Keratinocyte (primary cell): ENCODE measurements around the gene DPY19L1. TPM values are rescaled to one million over a fixed set of nuclear protein-coding genes. Genes with fewer than 3 reads are reported as not detected.
"Not testable (repeated sequence)": the region's sequence is repeated elsewhere in the genome, so short reads cannot be mapped to it uniquely, and the experiment has no call there.

ENCODE experiments used
- DNase-seq: peaks from one replicate; pipeline ENCODE4 v3.0.0-alpha.2; 2011; ENCODE audit warnings: low read depth, missing footprints, low spot score
- FAIRE-seq: peaks from 2 replicates; lab custom pipeline; 2011; peaks lifted over from hg19 to GRCh38; lab: Jason Lieb, UNC
- H2AFZ ChIP-seq: 2 replicates; pipeline ENCODE4 v1.6.0; 2012; ENCODE audit warnings: low read length, control low read depth, inconsistent platforms; ENCODE audit not compliant: control insufficient read depth
- H3K27ac ChIP-seq: 2 replicates; pipeline ENCODE4 v1.5.1; 2011; ENCODE audit warnings: low read length; ENCODE audit not compliant: control insufficient read depth, insufficient read depth
- H3K27me3 ChIP-seq: 3 replicates; pipeline ENCODE4 v1.6.0; 2011; ENCODE audit warnings: low read length; ENCODE audit not compliant: control insufficient read depth, insufficient read depth; ENCODE audit errors: extremely low read depth
- H3K36me3 ChIP-seq, 2 experiments: 2 replicates in 1 of 2; 3 replicates in 1 of 2; pipeline ENCODE4 v1.5.1; 2011; ENCODE audit warnings: low read length in 2 of 2, mild to moderate bottlenecking in 1 of 2; ENCODE audit not compliant: control insufficient read depth in 2 of 2, insufficient read depth in 2 of 2; ENCODE audit errors: extremely low read depth in 1 of 2
- H3K4me1 ChIP-seq: 3 replicates; pipeline ENCODE4 v1.5.1; 2011; ENCODE audit warnings: low read length; ENCODE audit not compliant: control insufficient read depth, insufficient read depth; ENCODE audit errors: extremely low read depth
- H3K4me2 ChIP-seq: 3 replicates; pipeline ENCODE4 v1.6.0; 2011; ENCODE audit warnings: low read depth, low read length; ENCODE audit not compliant: control insufficient read depth, insufficient read depth; ENCODE audit errors: extremely low read depth
- H3K4me3 ChIP-seq, 3 experiments: fragments of 200-600 bp in 1 of 3; sonication (generic) in 1 of 3; 2 replicates in 2 of 3; 3 replicates in 1 of 3; pipeline ENCODE4 v1.5.1; 2011 to 2016; ENCODE audit warnings: low read length in 3 of 3, mild to moderate bottlenecking in 3 of 3, control low read depth in 2 of 3, inconsistent platforms in 1 of 3, low read depth in 1 of 3, mixed read lengths in 1 of 3, mixed run types in 1 of 3, moderate library complexity in 1 of 3; ENCODE audit not compliant: control insufficient read depth in 2 of 3, insufficient read depth in 2 of 3; ENCODE audit errors: extremely low read depth in 1 of 3
- H3K79me2 ChIP-seq: 2 replicates; pipeline ENCODE4 v1.6.0; 2012; ENCODE audit warnings: low read length; ENCODE audit not compliant: control insufficient read depth, insufficient read depth
- H3K9ac ChIP-seq: 3 replicates; pipeline ENCODE4 v1.6.0; 2011; ENCODE audit warnings: low read length; ENCODE audit not compliant: control insufficient read depth, insufficient read depth; ENCODE audit errors: extremely low read depth
- H3K9me1 ChIP-seq: 3 replicates; pipeline ENCODE4 v1.6.0; 2011; ENCODE audit warnings: low read length; ENCODE audit not compliant: control insufficient read depth, insufficient read depth; ENCODE audit errors: extremely low read depth
- H3K9me3 ChIP-seq: 2 replicates; pipeline ENCODE4 v1.5.1; 2012; ENCODE audit warnings: low read depth, low read length; ENCODE audit not compliant: control insufficient read depth
- H4K20me1 ChIP-seq: 3 replicates; pipeline ENCODE4 v1.6.0; 2011; ENCODE audit warnings: low read length; ENCODE audit not compliant: control insufficient read depth, insufficient read depth; ENCODE audit errors: extremely low read depth
- CTCF ChIP-seq, 3 experiments: IDR thresholded peaks in 1 of 3; conservative IDR thresholded peaks in 1 of 3; optimal IDR thresholded peaks in 1 of 3; 2 replicates in 2 of 3; 3 replicates in 1 of 3; pipeline versions ENCODE3 to v1.5.1; 2011; ENCODE audit warnings: low read length in 3 of 3, mild to moderate bottlenecking in 3 of 3, moderate library complexity in 2 of 3, control low read depth in 1 of 3, inconsistent platforms in 1 of 3; ENCODE audit not compliant: insufficient read depth in 2 of 3; ENCODE audit errors: extremely low read depth in 1 of 3
- EZH2 ChIP-seq: IDR thresholded peaks from one replicate; pipeline ENCODE4 v1.6.1; 2012; ENCODE audit warnings: inconsistent platforms, mild to moderate bottlenecking, low read length, moderate library complexity
- dilution Hi-C: fragments of 300-500 bp; cut with MboI; formaldehyde crosslinking; loops from one replicate; pipeline ENCODE4 v1.7.0; 2020; ENCODE audit warnings: low sequenced_read_pairs; ENCODE audit not compliant: extremely low pct_ligation_motif_present
- polyA plus RNA-seq, 5 experiments: library from polyadenylated mRNA; depleted of rRNA in 3 of 5; stranded (reverse) in 3 of 5; stranded (forward) in 1 of 5; unstranded in 1 of 5; fragments of >200 nt; gene quantifications; 1 replicate in 1 of 5; 2 replicates in 3 of 5; 3 replicates in 1 of 5; pipeline versions ENCODE4 v1.2.1 to v1.2.3, GENCODE V29; 2011 to 2012; ENCODE audit warnings: missing spikeins in 2 of 5, low read depth in 1 of 5, low replicate concordance in 1 of 5

Gene DPY19L1
- polyA plus RNA-seq, 1 donor (not counting 4 experiments of a cell fraction or from before 2014, with no cell fraction given), result 29.2 TPM

GRCh38 chr7:34918198-34918861 lies 119.0 kb downstream of the DPY19L1 start:
- H3K9me3 ChIP-seq, H3K27me3 ChIP-seq, dilution Hi-C loops, DNase-seq, H4K20me1 ChIP-seq, H3K79me2 ChIP-seq, H3K4me3 ChIP-seq, H3K27ac ChIP-seq, H3K36me3 ChIP-seq, H3K4me2 ChIP-seq, H3K9me1 ChIP-seq, FAIRE-seq, H3K9ac ChIP-seq, H2AFZ ChIP-seq, H3K4me1 ChIP-seq: not testable (repeated sequence)

- H3K9ac ChIP-seq, H3K9me3 ChIP-seq, H3K27ac ChIP-seq, H3K36me3 ChIP-seq, H3K27me3 ChIP-seq, H3K9me1 ChIP-seq, H3K4me1 ChIP-seq, H3K4me3 ChIP-seq, H2AFZ ChIP-seq, dilution Hi-C loops, DNase-seq, H4K20me1 ChIP-seq, H3K79me2 ChIP-seq, FAIRE-seq, H3K4me2 ChIP-seq: not testable (repeated sequence)
These were observed 119.8 kb downstream of the DPY19L1 start for GRCh38 chr7:34917515-34917914.

- Histone ChIP-seq H3K79me2 (no peaks in the 10 kb centered on the region), H3K4me2 (no peak overlapping the region), H2AFZ (no peak overlapping the region), H3K27ac (no peak overlapping the region), H3K9me1 (no peaks in the 10 kb centered on the region), H3K4me3 (no peak overlapping the region), H3K9ac (no peak overlapping the region), H3K36me3 (no peaks in the 10 kb centered on the region), H3K9me3 (no peaks in the 10 kb centered on the region), H3K4me1 (no peaks in the 10 kb centered on the region), H4K20me1 (no peaks in the 10 kb centered on the region), H3K27me3 (no peaks in the 10 kb centered on the region)
- dilution Hi-C loops, result no loop called here
- no peak for TF ChIP-seq EZH2
- no peak for TF ChIP-seq CTCF (optimal IDR thresholded peaks at IDR 0.05 in 1 of 3, IDR thresholded peaks at IDR 0.05 in 1 of 3, conservative IDR thresholded peaks at IDR 0.05 in 1 of 3; ENCODE audit: extremely low read depth in 1 of 3, insufficient read depth in 2 of 3, low read length in 3 of 3)
- no peak for DNase-seq
- no peak for FAIRE-seq
These were observed 121.0 kb downstream of the DPY19L1 start for GRCh38 chr7:34916267-34916666.
